Ishikawa (cell line): Measurements from ENCODE around the gene TPO.

Source experiments
- CREB1 ChIP-seq: IDR thresholded peaks from 2 replicates; pipeline ENCODE4 v1.6.1; 2012; ENCODE audit warnings: low read depth
- EGR1 ChIP-seq: IDR thresholded peaks from 2 replicates; pipeline ENCODE4 v1.6.1; 2012
- EP300 ChIP-seq: IDR thresholded peaks from 2 replicates; pipeline ENCODE4 v1.6.1; 2012; ENCODE audit warnings: borderline replicate concordance
- FOXM1 ChIP-seq: IDR thresholded peaks from 2 replicates; pipeline ENCODE4 v1.6.1; 2012; ENCODE audit warnings: low read depth, borderline replicate concordance
- MAX ChIP-seq: IDR thresholded peaks from 2 replicates; pipeline ENCODE4 v1.6.1; 2012
- NFIC ChIP-seq: IDR thresholded peaks from 2 replicates; pipeline ENCODE4 v1.6.1; 2012
- RAD21 ChIP-seq: IDR thresholded peaks from 2 replicates; pipeline ENCODE4 v1.6.1; 2012; ENCODE audit warnings: low read depth
- REST ChIP-seq: IDR thresholded peaks from 2 replicates; pipeline ENCODE4 v1.6.1; 2012; ENCODE audit warnings: low read depth, mild to moderate bottlenecking
- TAF1 ChIP-seq: IDR thresholded peaks from 2 replicates; pipeline ENCODE4 v1.6.1; 2012; ENCODE audit warnings: low read depth, mild to moderate bottlenecking
- TCF12 ChIP-seq: IDR thresholded peaks from 2 replicates; pipeline ENCODE4 v1.6.1; 2012; ENCODE audit warnings: low read depth
- YY1 ChIP-seq: IDR thresholded peaks from 2 replicates; pipeline ENCODE4 v1.6.1; 2012; ENCODE audit warnings: low read depth
- ZBTB7A ChIP-seq: IDR thresholded peaks from 2 replicates; pipeline ENCODE4 v1.6.1; 2012; ENCODE audit warnings: low read depth

- TF ChIP-seq YY1 = no peak
- no peak for TF ChIP-seq TAF1
- TF ChIP-seq MAX = no peak
- TF ChIP-seq RAD21 = no peak
- TF ChIP-seq TCF12 = no peak
- no peak for TF ChIP-seq REST
- no peak for TF ChIP-seq EGR1
- no peak for TF ChIP-seq EP300
- no peak for TF ChIP-seq FOXM1
- no peak for TF ChIP-seq CREB1
- TF ChIP-seq NFIC = no peak
- no peak for TF ChIP-seq ZBTB7A
These were observed 172.4 kb downstream of the TPO start for GRCh38 chr2:1585635-1586034.
